GM18861 (cell line): ENCODE measurements around the gene CHID1.

Source experiments
- ATAC-seq: cut with Tn5 transposase; IDR thresholded peaks from one replicate; pipeline ENCODE4 v1.9.1; 2021; ENCODE audit not compliant: unreplicated experiment

CHID1 gene

GRCh38 chr11:933142-933851 is 22.7 kb upstream of the CHID1 start:
- no peak for ATAC-seq

GRCh38 chr11:932435-932834 is 21.8 kb upstream of the CHID1 start:
- no peak for ATAC-seq

DNA sequence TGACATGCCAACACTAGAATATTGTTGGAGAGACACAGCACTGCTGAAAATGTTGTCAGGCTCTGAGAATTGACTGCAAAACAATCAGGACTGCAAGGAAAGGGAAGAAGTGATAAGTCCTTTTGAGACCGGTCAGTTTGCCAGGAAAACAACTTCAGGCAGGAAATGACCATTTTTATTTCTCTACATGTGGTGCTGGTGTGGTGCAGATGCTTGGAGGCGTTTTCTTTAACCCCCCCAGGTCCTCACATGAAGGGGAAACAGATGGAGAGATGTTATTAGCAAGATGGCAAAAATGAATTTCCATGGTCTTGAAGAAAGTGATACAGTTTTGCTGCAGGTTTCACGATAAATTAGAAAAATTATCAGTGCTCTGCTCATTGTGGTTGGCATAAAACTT is 20.8 kb upstream of the CHID1 start:
- ATAC-seq = no peak

DNA sequence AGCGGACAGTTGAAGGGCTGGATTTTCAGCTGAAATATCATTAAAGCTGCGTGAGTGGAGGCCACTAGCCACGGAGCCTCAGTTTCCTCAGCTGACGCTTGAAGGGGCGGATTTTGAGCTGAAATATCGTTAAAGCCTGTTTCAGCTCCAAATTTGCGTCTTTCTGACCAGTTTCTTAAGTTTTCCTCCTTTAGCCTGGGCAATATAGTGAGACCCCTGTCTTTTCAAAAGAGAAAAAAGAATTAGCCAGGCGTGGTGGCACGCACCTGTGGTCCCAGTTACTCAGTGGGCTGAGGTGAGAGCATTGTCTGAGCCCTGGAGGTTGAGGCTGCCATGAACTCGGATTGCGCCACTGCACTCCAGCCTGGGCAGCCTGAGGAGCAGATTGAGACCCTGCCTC is 18.8 kb upstream of the CHID1 start:
- ATAC-seq = no peak

DNA sequence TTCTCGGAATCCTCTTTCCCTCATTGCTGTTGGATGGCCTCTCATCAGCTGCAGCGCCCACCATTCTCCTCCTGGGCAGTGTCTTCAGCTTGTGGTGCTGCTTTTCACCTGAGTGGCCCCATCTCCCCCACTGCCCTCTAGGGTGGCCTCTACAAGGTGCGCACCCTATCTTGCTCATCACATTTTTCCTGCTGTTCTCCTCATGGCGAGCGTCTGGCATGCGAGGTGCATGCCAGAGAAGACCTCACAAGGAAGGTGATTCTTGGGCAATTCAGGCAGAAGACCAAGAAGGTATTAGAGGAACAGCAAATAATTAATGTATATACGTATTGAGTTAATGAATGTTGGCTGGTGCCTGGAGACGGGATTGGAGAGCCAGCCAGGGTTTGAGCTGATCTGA is 18.2 kb upstream of the CHID1 start:
- no peak for ATAC-seq

- ATAC-seq = no peak
These were observed 17.3 kb upstream of the CHID1 start for GRCh38 chr11:927871-928270.

GRCh38 chr11:926341-926916 is 15.8 kb upstream of the CHID1 start:
- no peak for ATAC-seq

- ATAC-seq = peak; percentile 47
These were observed 15.1 kb upstream of the CHID1 start, which contains the start of gene AP2A2 for GRCh38 chr11:925496-926301. Gene AP2A2 (plus strand): TSS chr11:925870. CDS start chr11:926022, 152 bp downstream.

- ATAC-seq = peak; percentile 5
These were observed 14.5 kb upstream of the CHID1 start for GRCh38 chr11:925158-925495.

DNA sequence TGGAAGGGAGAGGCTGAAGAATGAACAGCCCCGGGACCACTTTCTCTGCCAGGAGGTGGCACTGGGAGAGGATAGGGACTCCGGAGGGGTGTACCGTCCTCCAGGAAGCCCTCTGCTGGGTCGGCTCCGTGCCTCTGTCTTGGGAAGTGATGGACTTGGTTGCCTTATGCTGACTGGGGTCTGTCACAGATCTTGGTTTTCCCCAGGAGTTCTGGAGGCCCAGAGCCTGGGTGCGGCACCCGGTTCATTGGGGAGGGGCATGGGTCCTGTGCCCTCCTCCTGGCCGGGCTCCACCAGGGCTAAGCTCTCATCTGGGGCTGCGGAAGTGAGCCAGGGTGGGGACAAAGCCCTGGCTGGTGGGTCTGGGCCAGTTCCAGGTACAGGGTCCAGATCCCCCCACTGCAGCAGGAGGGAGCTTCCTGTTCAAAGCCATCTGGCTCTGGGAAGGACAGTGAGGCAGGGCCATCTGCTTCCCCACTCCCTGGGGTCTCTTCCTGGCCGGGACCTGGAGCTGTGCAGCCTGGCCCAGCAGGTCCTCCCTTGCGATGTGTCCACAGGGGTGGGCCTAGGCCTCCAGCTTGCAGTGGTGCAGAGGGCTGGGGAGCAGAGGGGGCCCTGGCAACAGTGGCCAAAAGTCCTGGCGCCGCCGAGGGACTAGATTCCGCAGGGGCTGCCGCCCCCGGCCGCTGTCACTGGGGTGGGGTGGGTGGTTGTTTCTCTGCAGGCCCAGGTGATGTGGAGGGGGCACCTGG is 14.0 kb upstream of the CHID1 start:
- no peak for ATAC-seq

DNA sequence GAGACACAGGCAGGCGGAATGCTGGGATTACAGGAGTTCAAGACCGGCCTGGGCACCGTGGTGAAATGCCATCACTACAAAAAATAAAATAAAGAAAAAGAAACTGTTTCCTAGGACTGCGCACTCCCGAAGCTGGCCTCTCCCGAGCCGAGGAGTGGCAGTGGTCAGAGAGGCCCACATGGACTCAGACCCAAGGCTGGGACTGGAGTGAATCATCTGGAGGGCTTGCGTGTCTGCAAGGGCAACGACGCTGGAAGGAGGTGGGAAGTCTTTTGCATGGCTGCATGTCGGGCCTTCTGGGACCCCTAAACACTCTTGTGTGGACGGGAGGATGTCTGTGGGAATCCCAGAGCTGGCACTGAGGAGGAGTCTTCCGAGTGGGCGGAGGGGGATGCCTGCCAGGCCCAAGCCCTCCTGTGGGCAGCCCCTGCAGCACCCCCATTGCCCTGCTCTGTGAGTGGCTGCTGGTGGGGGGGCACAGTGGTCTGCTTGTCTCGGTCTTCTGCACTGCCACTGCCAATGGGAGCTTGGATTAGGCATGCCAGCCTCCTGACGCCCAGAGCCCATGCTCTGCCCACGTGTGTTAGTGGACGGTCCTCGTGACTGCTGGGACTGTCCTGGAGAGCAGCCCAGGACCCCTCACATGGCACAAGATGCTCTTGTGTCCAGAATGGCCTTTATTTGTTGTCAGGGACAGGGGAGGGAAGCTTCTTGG is 13.2 kb upstream of the CHID1 start:
- no peak for ATAC-seq

GRCh38 chr11:921921-922678 is 11.5 kb upstream of the CHID1 start:
- no peak for ATAC-seq

GRCh38 chr11:917426-917825 is 6.8 kb upstream of the CHID1 start:
- no peak for ATAC-seq

DNA sequence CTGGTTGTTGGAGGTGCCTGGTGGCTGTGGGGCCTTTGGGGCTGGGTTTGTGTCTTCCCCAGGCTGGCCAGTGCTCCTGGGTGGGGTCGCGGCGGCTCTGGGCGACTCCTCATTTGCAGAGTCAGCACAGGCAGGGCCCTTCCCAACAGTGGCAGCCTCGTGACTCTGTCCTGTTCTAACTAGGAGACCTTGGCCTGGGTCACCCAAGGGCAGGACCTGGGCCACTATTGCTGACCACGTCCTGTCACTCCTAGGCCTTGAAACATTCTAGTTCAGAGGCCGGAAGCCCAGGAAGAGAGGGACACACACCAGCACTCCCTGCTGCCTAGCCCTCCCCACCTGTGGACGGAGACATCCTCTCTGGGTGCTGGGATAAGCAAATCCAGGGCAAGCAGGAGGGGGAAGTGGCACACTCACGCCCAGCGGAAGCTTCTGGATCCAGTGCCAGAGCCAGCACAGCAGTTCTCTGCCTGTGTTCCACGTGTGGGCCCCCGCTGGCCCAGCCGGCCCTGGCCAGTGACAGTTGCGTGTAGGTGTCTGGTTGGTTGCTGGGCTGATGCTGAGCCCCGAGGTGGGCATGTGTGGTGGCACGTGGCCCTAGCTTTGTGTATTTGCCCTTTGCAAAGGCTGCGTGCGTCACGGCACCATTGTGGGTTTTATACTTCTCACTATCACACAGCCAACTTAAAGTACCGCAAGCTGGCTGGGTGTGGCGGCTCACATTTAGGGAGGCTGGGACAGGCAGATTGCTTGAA is 4.3 kb upstream of the CHID1 start:
- ATAC-seq = no peak

- no peak for ATAC-seq
These were observed 3.6 kb upstream of the CHID1 start for GRCh38 chr11:914204-914603.

GRCh38 chr11:913043-913442 is 2.4 kb upstream of the CHID1 start:
- ATAC-seq = no peak

DNA sequence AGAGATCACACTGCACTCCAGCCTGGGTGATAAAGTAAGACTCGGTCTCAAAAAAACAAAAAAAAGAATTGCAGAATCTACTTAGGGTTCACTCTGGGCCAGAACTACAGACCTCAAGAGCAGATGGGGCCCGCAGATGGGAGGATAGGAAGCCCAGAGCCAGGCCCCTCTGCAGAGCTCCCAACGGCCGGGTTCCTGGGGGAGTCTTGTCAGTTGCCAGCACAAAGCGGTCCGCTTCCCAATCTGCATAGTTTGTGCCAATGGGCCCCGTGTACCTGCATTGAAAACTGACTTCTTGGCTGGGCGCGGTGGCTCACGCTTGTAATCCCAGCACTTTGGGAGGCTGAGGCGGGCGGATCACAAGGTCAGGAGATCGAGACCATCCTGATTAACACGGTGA is 1.7 kb upstream of the CHID1 start:
- no peak for ATAC-seq

GRCh38 chr11:911890-912219 is 1.2 kb upstream of the CHID1 start:
- ATAC-seq = no peak

GRCh38 chr11:911031-911889 is 650 bp upstream of the CHID1 start:
- ATAC-seq = no peak
